ENCODE results near the gene AMTN.

DNA sequence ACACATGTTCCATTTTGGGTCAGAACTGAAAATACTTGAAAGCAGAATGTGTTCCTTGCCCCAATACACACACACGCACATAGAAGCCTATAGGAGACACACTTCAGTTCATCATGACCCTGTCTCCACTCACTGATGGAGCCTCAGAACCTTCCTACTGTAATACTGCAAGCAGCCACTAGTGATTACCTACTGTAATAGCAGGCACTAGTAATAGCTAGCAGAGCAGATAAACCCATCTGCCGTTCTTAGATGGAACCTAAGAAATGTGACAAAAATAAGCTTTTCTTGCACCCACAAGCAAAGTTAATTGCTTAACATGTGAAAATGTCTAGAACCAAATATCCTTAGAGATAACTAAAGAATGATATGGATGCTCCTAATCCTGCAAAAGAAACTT, 13.6 kb downstream of the AMTN start:
- TF ChIP-seq, protein P1, sequence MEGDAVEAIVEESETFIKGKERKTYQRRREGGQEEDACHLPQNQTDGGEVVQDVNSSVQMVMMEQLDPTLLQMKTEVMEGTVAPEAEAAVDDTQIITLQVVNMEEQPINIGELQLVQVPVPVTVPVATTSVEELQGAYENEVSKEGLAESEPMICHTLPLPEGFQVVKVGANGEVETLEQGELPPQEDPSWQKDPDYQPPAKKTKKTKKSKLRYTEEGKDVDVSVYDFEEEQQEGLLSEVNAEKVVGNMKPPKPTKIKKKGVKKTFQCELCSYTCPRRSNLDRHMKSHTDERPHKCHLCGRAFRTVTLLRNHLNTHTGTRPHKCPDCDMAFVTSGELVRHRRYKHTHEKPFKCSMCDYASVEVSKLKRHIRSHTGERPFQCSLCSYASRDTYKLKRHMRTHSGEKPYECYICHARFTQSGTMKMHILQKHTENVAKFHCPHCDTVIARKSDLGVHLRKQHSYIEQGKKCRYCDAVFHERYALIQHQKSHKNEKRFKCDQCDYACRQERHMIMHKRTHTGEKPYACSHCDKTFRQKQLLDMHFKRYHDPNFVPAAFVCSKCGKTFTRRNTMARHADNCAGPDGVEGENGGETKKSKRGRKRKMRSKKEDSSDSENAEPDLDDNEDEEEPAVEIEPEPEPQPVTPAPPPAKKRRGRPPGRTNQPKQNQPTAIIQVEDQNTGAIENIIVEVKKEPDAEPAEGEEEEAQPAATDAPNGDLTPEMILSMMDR (IDR thresholded peaks at IDR 0.05), result no peak
- TF ChIP-seq POLR2A (IDR thresholded peaks at IDR 0.05), result no peak

All from lower leg skin (tissue), 3 donors.